SW 1271 (cell line): Measurements from ENCODE around the gene IFNE.

Source experiments
- DNase-seq, 2 experiments: peaks; one replicate each; lab custom pipeline; 2025; lab: John Stamatoyannopoulos, UW

IFNE gene

GRCh38 chr9:21482213-21482612 is at the start of gene IFNE:
IFNE (minus strand) TSS chr9:21482313; CDS start chr9:21481694, 619 bp downstream.
- DNase-seq: no peak

- no peak for DNase-seq
Measured at GRCh38 chr9:21528123-21528808, 46.2 kb upstream of the IFNE start.

- no peak for DNase-seq
Measured at GRCh38 chr9:21527579-21527978, 45.5 kb upstream of the IFNE start.

- DNase-seq: no peak
Measured at GRCh38 chr9:21525174-21525573, 43.1 kb upstream of the IFNE start.

GRCh38 chr9:21524099-21524830 is 42.2 kb upstream of the IFNE start:
- no peak for DNase-seq

GRCh38 chr9:21523021-21524014 is 41.2 kb upstream of the IFNE start:
- no peak for DNase-seq

GRCh38 chr9:21522348-21522747 is 40.2 kb upstream of the IFNE start:
- DNase-seq: no peak

- no peak for DNase-seq
Measured at GRCh38 chr9:21521448-21521847, 39.3 kb upstream of the IFNE start.

GRCh38 chr9:21520501-21521228 is 38.6 kb upstream of the IFNE start:
- no peak for DNase-seq

- DNase-seq: no peak
Measured at GRCh38 chr9:21519855-21520434, 37.8 kb upstream of the IFNE start.

GRCh38 chr9:21516796-21517195 is 34.7 kb upstream of the IFNE start:
- no peak for DNase-seq

GRCh38 chr9:21513431-21513830 is 31.3 kb upstream of the IFNE start:
- DNase-seq: no peak

GRCh38 chr9:21510806-21511205 is 28.7 kb upstream of the IFNE start:
- no peak for DNase-seq

- DNase-seq: no peak
Measured at GRCh38 chr9:21507483-21507790, 25.3 kb upstream of the IFNE start.

GRCh38 chr9:21506626-21507482 is 24.7 kb upstream of the IFNE start:
- DNase-seq: peak in 1 of 2 experiments; percentile 14

GRCh38 chr9:21505425-21506179 is 23.5 kb upstream of the IFNE start:
- no peak for DNase-seq

GRCh38 chr9:21504894-21505293 is 22.8 kb upstream of the IFNE start:
- no peak for DNase-seq

- no peak for DNase-seq
Measured at GRCh38 chr9:21504113-21504512, 22.0 kb upstream of the IFNE start.

GRCh38 chr9:21502586-21502985 is 20.5 kb upstream of the IFNE start:
- no peak for DNase-seq

- no peak for DNase-seq
Measured at GRCh38 chr9:21499912-21500311, 17.8 kb upstream of the IFNE start.
